Spleen (tissue), 7 donors: Measurements from ENCODE around the gene ABCA7.

ENCODE experiments used
- POLR2A ChIP-seq, 3 donors: fragments of 450-650 bp; IDR thresholded peaks; one replicate each; pipeline ENCODE4 v1.5.1; 2017; ENCODE audit warnings: antibody characterized with exemption in 3 of 3, mild to moderate bottlenecking in 1 of 3
- TF ChIP-seq, protein P1 (sequence below), 11 experiments: fragments of 200-600 bp in 7 of 11; fragments of 450-650 bp in 4 of 11; sonication (generic) in 4 of 11; IDR thresholded peaks in 8 of 11; conservative IDR thresholded peaks in 3 of 11; 1 replicate in 7 of 11; 2 replicates in 4 of 11; pipeline versions ENCODE4 v1.4.0 to v1.8.0; 2016 to 2021; ENCODE audit warnings: antibody characterized with exemption in 11 of 11, inconsistent platforms in 4 of 11, mild to moderate bottlenecking in 1 of 11
- donor health status: DM: no; HTN: no; CAD: no; lungs with moderate emphysema.
- donor health status: DM: no; HTN: no; CAD: no.
- donor health status: DM: no; HTN: no; CAD: no.

DNA sequence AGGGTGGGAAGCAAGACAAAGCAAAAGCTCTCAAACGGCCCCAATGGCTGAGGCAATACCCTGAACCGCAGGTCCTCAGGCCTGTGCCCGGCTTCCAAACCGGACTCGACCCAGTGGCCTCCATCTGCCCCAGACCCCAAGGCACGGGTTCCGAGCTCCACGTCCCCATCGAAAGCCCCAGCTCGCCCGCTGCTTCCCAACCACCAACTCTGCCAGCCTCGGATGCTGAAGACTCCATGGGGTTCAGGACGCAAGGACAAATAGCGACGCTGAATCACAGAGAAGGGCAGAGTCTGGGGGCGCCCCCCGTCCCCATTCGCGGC lies 54.7 kb downstream of the ABCA7 start:
- TF ChIP-seq, protein P1, sequence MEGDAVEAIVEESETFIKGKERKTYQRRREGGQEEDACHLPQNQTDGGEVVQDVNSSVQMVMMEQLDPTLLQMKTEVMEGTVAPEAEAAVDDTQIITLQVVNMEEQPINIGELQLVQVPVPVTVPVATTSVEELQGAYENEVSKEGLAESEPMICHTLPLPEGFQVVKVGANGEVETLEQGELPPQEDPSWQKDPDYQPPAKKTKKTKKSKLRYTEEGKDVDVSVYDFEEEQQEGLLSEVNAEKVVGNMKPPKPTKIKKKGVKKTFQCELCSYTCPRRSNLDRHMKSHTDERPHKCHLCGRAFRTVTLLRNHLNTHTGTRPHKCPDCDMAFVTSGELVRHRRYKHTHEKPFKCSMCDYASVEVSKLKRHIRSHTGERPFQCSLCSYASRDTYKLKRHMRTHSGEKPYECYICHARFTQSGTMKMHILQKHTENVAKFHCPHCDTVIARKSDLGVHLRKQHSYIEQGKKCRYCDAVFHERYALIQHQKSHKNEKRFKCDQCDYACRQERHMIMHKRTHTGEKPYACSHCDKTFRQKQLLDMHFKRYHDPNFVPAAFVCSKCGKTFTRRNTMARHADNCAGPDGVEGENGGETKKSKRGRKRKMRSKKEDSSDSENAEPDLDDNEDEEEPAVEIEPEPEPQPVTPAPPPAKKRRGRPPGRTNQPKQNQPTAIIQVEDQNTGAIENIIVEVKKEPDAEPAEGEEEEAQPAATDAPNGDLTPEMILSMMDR (IDR thresholded peaks at IDR 0.05 in 8 of 11, conservative IDR thresholded peaks at IDR 0.05 in 3 of 11), result no peak
- no peak for TF ChIP-seq POLR2A (IDR thresholded peaks at IDR 0.05)
